ENCODE data around the gene BLMH. TPM values are rescaled to one million over a fixed set of nuclear protein-coding genes. Genes with fewer than 3 reads are reported as not detected.

The BLMH gene
- total RNA-seq, 1 experiment from 2014 or later = 51.2 TPM

- TF ChIP-seq REST (IDR thresholded peaks at IDR 0.05; ENCODE audit: low read depth) = no peak
- TF ChIP-seq JUND (IDR thresholded peaks at IDR 0.05) = peak; percentile 25; the same call in 1 of the 2 replicates
- no peak for TF ChIP-seq ZNF274 (IDR thresholded peaks at IDR 0.05; ENCODE audit: low read depth, low read length)
- peak; percentile 75 for TF ChIP-seq ZFX (IDR thresholded peaks at IDR 0.05)
- no peak for TF ChIP-seq ATF3 (IDR thresholded peaks at IDR 0.05)
- no peak for TF ChIP-seq EZH2 (IDR thresholded peaks at IDR 0.05)
Observed at GRCh38 chr17:30291543-30292285, at the start of gene BLMH (continued).

- Histone ChIP-seq H3K4me3 (replicated peaks in 1 of 2; ENCODE audit: low read depth in 1 of 2, low read length in 2 of 2) (no peak overlapping the region), H3K27me3 (ENCODE audit: insufficient read depth, low read length) (no peaks in the 10 kb centered on the region), H3K9me3 (ENCODE audit: control insufficient read depth in 1 of 2, insufficient read depth in 1 of 2, low read depth in 1 of 2, low read length in 2 of 2) (no peaks in the 10 kb centered on the region), H3K27ac (ENCODE audit: low read depth, low read length) (peak overlapping the region; percentile 3; the same call in 1 of the 2 replicates), H3K4me2 (ENCODE audit: low read length) (peak overlapping the region; percentile 67), H3K4me1 (ENCODE audit: control insufficient read depth in 1 of 2, insufficient read depth in 2 of 2, low read length in 2 of 2) (peaks cover 16 to 26% of the 10 kb centered on the region in 2 experiments; a peak in 3 of 4 replicates), H4K20me1 (ENCODE audit: insufficient read depth) (no peaks in the 10 kb centered on the region), H2AFZ (ENCODE audit: low read depth, low read length, poor library complexity, severe bottlenecking) (peak overlapping the region; percentile 97), H3K79me2 (ENCODE audit: insufficient read depth, low read length) (no peaks in the 10 kb centered on the region), H3K9me2 (ENCODE audit: insufficient read depth) (no peaks in the 10 kb centered on the region), H3K36me3 (ENCODE audit: control insufficient read depth in 1 of 2, insufficient read depth in 2 of 2, low read length in 2 of 2) (no peaks in the 10 kb centered on the region), H3K9ac (ENCODE audit: low read length) (no peak overlapping the region)
- CTCF ChIA-PET = interaction anchor here (1.1 to 2.4 kb wide), 6 partner anchors 10 to 485 kb away, joined by 4 to 9 read pairs (median 6); partner anchors contain the start of genes BLMH and GOSR1
- intact Hi-C loops (cut with micrococcal nuclease) = loop anchor here (2.0 to 5.0 kb wide), 3 partner anchors 211 to 486 kb away; no protein-coding TSS in a partner anchor
- ATAC-seq (no peak), DNase-seq (ENCODE audit: low read depth, low spot score) (no peak)
- TF ChIP-seq MAX (IDR thresholded peaks at IDR 0.05) (no peak), TCF7L2 (IDR thresholded peaks at IDR 0.05; ENCODE audit: borderline replicate concordance, extremely low read depth, insufficient read depth, insufficient read length) (no peak), FOSL1 (IDR thresholded peaks at IDR 0.05; ENCODE audit: low read depth) (no peak), ZFX (IDR thresholded peaks at IDR 0.05) (no peak), JUND (IDR thresholded peaks at IDR 0.05) (no peak), RAD21 (IDR thresholded peaks at IDR 0.05; ENCODE audit: low read depth) (no peak), EZH2phosphoT487 (IDR thresholded peaks at IDR 0.05; ENCODE audit: borderline replicate concordance) (no peak), EGR1 (IDR thresholded peaks at IDR 0.05; ENCODE audit: low read depth) (no peak)
- RAD21 ChIA-PET (ENCODE audit: low non-redundant PET in 1 of 2, low total read pairs in 2 of 2, uncharacterized antibody in 2 of 2, unreplicated experiment in 2 of 2) = no interaction called here
- BruUV-seq (replicated peaks) = no TSS peak
- POLR2A ChIA-PET = interaction anchor here (0.7 to 1.7 kb wide), 3 partner anchors 12 to 136 kb away, joined by 3 to 4 read pairs (median 3); partner anchors contain the start of gene GOSR1
Observed at GRCh38 chr17:30340801-30341356, 49.1 kb upstream of the BLMH start.
